ENCODE measurements around the gene CUL9. TPM values are rescaled to one million over a fixed set of nuclear protein-coding genes. Genes with fewer than 3 reads are reported as not detected.

The CUL9 gene
- total RNA-seq, 1 experiment from 2014 or later: 15.2 TPM

DNA sequence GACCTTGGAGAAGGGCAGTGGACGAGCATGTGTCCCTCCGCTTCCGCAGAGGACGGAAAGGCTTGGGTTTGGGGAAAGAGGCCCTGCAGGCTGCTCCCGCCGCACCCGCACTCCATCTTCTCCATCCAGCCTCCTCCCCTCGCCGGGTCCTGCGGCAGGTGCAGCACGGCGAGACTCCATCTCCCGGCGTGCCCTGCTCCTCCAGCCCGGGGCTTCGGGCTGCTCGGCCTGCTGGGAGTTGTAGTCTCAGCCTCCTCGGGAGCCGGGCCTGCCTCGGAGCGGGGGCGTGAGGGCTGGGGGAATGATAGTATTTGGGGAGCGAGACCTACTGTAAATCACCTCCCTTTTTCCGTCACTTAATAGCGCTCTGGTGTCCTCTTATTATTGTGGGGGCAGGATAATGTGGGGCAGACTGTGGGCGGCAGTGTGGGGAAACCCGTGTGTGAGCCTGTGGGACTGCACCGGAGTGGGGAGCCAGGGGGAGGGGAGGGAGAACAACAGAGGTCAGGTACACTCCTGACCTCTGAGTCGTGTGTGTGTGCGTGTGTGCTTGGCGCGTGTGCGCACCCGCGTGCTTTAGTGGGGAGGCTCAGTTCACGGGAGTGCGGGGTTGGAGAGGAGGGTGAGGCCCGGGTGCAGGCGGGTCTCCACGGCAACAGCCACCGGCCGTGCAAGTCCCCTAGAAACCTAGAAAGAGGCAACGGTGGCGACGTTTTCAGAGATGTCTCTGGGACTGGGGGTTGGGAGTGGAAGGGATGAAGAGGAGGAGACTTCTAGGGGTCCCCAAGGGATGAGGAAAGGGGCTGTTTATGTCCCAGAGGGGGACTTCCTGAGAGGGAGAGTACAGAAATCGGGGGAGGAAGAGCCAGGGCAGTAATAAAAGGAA is 65.4 kb downstream of the CUL9 start:
- Histone ChIP-seq H3K79me1 (ENCODE audit: insufficient read depth, low read depth, low read length, poor library complexity, severe bottlenecking) (no peaks in the 10 kb centered on the region), H4K5ac (ENCODE audit: insufficient read length, low read depth, low read length) (no peak overlapping the region), H3K4me1 (ENCODE audit: insufficient read depth, low read length) (no peaks in the 10 kb centered on the region), H2AK5ac (ENCODE audit: insufficient read length, low read length) (no peak overlapping the region), H3K4me2 (ENCODE audit: insufficient read depth, insufficient read length, low read length) (peak overlapping the region; percentile 88), H2BK5ac (ENCODE audit: insufficient read length, low read length) (no peak overlapping the region), H2AFZ (ENCODE audit: low read length) (no peak overlapping the region), H3T11ph (ENCODE audit: low read length) (no peak overlapping the region), H4K8ac (replicated peaks; ENCODE audit: insufficient read length, low read depth, low read length) (no peak overlapping the region), H3K27ac (ENCODE audit: insufficient read length, low read depth, low read length) (no peak overlapping the region), H2BK120ac (ENCODE audit: low read depth, low read length, poor library complexity, severe bottlenecking) (no peak overlapping the region), H3K4ac (ENCODE audit: low read depth, low read length) (no peak overlapping the region), H3K23ac (ENCODE audit: insufficient read length, low read depth, low read length) (no peak overlapping the region), H3K9ac (ENCODE audit: extremely low read depth, insufficient read length, low read length) (no peak overlapping the region), H2BK12ac (ENCODE audit: insufficient read length, low read depth, low read length) (no peak overlapping the region), H3K14ac (ENCODE audit: insufficient read depth, low read length) (no peak overlapping the region), H3K79me2 (ENCODE audit: insufficient read depth, low read length) (no peaks in the 10 kb centered on the region), H4K20me1 (ENCODE audit: control insufficient read depth, insufficient read depth, insufficient read length) (no peaks in the 10 kb centered on the region), H3K23me2 (ENCODE audit: insufficient read length, low read depth, low read length, poor library complexity, severe bottlenecking) (peaks cover 7% of the 10 kb centered on the region), H3K9me3 (ENCODE audit: control insufficient read depth, low read depth, low read length) (no peaks in the 10 kb centered on the region), H2BK20ac (ENCODE audit: low read depth, low read length, poor library complexity, severe bottlenecking) (no peak overlapping the region), H3K56ac (ENCODE audit: insufficient read length, low read depth, low read length) (no peak overlapping the region), H3K27me3 (ENCODE audit: insufficient read depth, low read length) (peaks cover 23% of the 10 kb centered on the region; the same call in 1 of the 2 replicates), H3K18ac (ENCODE audit: insufficient read length, low read depth, low read length) (no peak overlapping the region), H2BK15ac (ENCODE audit: low read depth, low read length) (no peak overlapping the region), H4K91ac (ENCODE audit: insufficient read length, low read depth, low read length) (no peak overlapping the region)
- WGBS (ENCODE audit: extremely low coverage, insufficient read length, low lambda C conversion rate): no CpG with 5 or more reads among the region's 46 CpGs
- TF ChIP-seq, protein P1, sequence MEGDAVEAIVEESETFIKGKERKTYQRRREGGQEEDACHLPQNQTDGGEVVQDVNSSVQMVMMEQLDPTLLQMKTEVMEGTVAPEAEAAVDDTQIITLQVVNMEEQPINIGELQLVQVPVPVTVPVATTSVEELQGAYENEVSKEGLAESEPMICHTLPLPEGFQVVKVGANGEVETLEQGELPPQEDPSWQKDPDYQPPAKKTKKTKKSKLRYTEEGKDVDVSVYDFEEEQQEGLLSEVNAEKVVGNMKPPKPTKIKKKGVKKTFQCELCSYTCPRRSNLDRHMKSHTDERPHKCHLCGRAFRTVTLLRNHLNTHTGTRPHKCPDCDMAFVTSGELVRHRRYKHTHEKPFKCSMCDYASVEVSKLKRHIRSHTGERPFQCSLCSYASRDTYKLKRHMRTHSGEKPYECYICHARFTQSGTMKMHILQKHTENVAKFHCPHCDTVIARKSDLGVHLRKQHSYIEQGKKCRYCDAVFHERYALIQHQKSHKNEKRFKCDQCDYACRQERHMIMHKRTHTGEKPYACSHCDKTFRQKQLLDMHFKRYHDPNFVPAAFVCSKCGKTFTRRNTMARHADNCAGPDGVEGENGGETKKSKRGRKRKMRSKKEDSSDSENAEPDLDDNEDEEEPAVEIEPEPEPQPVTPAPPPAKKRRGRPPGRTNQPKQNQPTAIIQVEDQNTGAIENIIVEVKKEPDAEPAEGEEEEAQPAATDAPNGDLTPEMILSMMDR (conservative IDR thresholded peaks at IDR 0.05): no peak
- Mint-ChIP-seq H3K4me1 (peaks cover 22 to 30% of the 10 kb centered on the region in 2 experiments), H3K27ac (peak overlapping the region; percentile 71 to 96 (median 91); a peak in 4 of 7 replicates), H3K27me3 (ENCODE audit: low read depth) (peaks cover 25% of the 10 kb centered on the region), H3K4me3 (peak overlapping the region in 1 of 2 experiments; percentile 91; a peak in 4 of 5 replicates), H3K36me3 (ENCODE audit: insufficient read depth in 1 of 3, low read depth in 3 of 3) (peaks cover 0 to 2% (median 0%) of the 10 kb centered on the region in 3 experiments; a peak in 1 of 7 replicates), H3K9me3 (no peaks in the 10 kb centered on the region)
- DNase-seq: peak; percentile 93
